ENCODE measurements around the gene SEC16A.

The SEC16A gene

GRCh38 chr9:136514022-136514714, 31.3 kb upstream of the SEC16A start:
- Histone ChIP-seq H3K4me1 (ENCODE audit: insufficient read depth, poor library complexity, severe bottlenecking) (no peaks in the 10 kb centered on the region), H3K9me3 (ENCODE audit: severe bottlenecking) (no peaks in the 10 kb centered on the region), H3K4me3 (ENCODE audit: severe bottlenecking) (no peak overlapping the region), H3K27me3 (ENCODE audit: insufficient read depth, poor library complexity, severe bottlenecking) (no peaks in the 10 kb centered on the region), H3K27ac (ENCODE audit: poor library complexity, severe bottlenecking) (no peak overlapping the region), H3K36me3 (ENCODE audit: low read depth) (peaks cover 79% of the 10 kb centered on the region)
- TF ChIP-seq, protein P1, sequence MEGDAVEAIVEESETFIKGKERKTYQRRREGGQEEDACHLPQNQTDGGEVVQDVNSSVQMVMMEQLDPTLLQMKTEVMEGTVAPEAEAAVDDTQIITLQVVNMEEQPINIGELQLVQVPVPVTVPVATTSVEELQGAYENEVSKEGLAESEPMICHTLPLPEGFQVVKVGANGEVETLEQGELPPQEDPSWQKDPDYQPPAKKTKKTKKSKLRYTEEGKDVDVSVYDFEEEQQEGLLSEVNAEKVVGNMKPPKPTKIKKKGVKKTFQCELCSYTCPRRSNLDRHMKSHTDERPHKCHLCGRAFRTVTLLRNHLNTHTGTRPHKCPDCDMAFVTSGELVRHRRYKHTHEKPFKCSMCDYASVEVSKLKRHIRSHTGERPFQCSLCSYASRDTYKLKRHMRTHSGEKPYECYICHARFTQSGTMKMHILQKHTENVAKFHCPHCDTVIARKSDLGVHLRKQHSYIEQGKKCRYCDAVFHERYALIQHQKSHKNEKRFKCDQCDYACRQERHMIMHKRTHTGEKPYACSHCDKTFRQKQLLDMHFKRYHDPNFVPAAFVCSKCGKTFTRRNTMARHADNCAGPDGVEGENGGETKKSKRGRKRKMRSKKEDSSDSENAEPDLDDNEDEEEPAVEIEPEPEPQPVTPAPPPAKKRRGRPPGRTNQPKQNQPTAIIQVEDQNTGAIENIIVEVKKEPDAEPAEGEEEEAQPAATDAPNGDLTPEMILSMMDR (IDR thresholded peaks at IDR 0.05; ENCODE audit: poor library complexity, severe bottlenecking), result no peak
- DNase-seq (ENCODE audit: low spot score) (no peak), ATAC-seq (ENCODE audit: low read depth) (no peak)

DNA sequence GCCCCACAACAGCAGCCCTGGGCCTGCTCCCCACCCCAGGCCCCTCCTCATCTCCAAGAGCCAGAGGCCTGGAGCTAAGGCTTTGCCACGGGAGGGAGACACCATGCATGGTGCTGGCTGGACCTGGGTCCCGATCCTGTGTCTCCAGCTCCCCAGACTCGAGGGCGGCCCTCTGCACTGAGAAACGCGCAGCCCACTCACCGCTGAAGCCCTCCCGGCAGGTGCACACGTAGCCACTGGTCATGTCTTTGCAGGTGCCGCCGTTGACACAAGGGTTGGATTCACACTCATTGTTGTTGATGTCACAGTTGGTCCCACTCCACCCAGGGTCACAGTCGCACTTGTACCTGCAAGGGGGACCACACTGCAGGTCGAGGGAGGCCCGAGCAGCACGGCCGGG, 30.4 kb upstream of the SEC16A start:
- no peaks in the 10 kb centered on the region for H3K9me3 ChIP-seq (ENCODE audit: severe bottlenecking)
- TF ChIP-seq, protein P1 (IDR thresholded peaks at IDR 0.05; ENCODE audit: poor library complexity, severe bottlenecking), result no peak
- H3K36me3 ChIP-seq (ENCODE audit: low read depth), result peaks cover 79% of the 10 kb centered on the region
- H3K27ac ChIP-seq (ENCODE audit: poor library complexity, severe bottlenecking), result no peak overlapping the region
- no peaks in the 10 kb centered on the region for H3K4me1 ChIP-seq (ENCODE audit: insufficient read depth, poor library complexity, severe bottlenecking)
- no peak for DNase-seq (ENCODE audit: low spot score)
- ATAC-seq (ENCODE audit: low read depth), result peak; percentile 4; the same call in 1 of the 3 replicates
- no peaks in the 10 kb centered on the region for H3K27me3 ChIP-seq (ENCODE audit: insufficient read depth, poor library complexity, severe bottlenecking)
- no peak overlapping the region for H3K4me3 ChIP-seq (ENCODE audit: severe bottlenecking)

GRCh38 chr9:136512651-136513071, 29.8 kb upstream of the SEC16A start:
- Histone ChIP-seq H3K4me3 (ENCODE audit: severe bottlenecking) (no peak overlapping the region), H3K27ac (ENCODE audit: poor library complexity, severe bottlenecking) (no peak overlapping the region), H3K4me1 (ENCODE audit: insufficient read depth, poor library complexity, severe bottlenecking) (no peaks in the 10 kb centered on the region), H3K36me3 (ENCODE audit: low read depth) (peaks cover 79% of the 10 kb centered on the region), H3K9me3 (ENCODE audit: severe bottlenecking) (no peaks in the 10 kb centered on the region), H3K27me3 (ENCODE audit: insufficient read depth, poor library complexity, severe bottlenecking) (no peaks in the 10 kb centered on the region)
- no peak for DNase-seq (ENCODE audit: low spot score)
- ATAC-seq (ENCODE audit: low read depth), result peak; percentile 40; the same call in 1 of the 3 replicates
- TF ChIP-seq, protein P1 (IDR thresholded peaks at IDR 0.05; ENCODE audit: poor library complexity, severe bottlenecking), result no peak

DNA sequence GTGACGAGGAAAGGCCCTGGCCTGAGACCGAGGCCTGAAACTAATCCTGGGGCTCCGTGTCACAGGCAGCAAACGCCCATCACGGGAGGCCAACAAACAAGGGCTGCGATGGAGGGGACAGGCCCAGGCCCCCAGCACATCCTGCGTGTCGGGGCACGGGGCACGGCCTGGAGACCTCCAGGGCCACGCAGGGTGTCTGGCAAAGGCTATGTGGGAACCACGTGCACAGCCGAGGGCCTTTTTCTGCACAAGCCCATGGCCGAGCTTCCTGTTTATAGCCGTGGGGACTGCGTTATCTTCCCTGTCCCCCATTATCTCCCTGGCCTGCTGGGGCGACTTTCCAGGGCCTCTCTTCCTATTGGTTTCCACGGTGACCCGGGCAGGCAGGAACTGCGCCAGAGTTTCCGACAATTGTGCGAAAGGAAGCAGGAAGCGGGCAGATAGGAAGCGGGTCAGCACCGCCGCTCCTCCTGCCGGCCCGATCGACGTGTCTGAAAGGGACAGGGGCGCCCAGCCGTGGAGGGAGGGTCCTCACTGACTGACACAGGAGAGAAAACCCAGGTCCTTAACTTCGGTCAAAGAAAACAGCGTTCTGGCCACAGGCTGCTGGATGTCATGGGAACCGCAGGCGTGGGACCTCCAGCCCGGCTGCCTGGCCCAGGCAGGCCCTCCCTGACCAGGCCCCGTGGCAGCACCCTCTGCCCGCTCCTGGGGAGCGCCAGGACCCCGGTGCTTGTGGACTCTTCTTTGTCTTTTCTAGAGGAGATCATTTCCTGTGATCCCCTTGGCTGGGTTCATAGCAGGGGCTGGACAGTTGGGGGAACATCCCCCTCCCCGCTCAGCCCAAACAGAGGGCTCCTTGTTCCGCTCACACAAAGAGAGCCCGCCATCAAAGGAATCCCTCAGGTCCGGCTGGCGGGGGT, 29.1 kb upstream of the SEC16A start:
- no peak for ATAC-seq (ENCODE audit: low read depth)
- TF ChIP-seq, protein P1 (IDR thresholded peaks at IDR 0.05; ENCODE audit: poor library complexity, severe bottlenecking), result no peak
- DNase-seq (ENCODE audit: low spot score), result no peak
- Histone ChIP-seq H3K36me3 (ENCODE audit: low read depth) (peaks cover 82% of the 10 kb centered on the region), H3K9me3 (ENCODE audit: severe bottlenecking) (no peaks in the 10 kb centered on the region), H3K27me3 (ENCODE audit: insufficient read depth, poor library complexity, severe bottlenecking) (no peaks in the 10 kb centered on the region), H3K4me1 (ENCODE audit: insufficient read depth, poor library complexity, severe bottlenecking) (no peaks in the 10 kb centered on the region), H3K27ac (ENCODE audit: poor library complexity, severe bottlenecking) (no peak overlapping the region), H3K4me3 (ENCODE audit: severe bottlenecking) (no peak overlapping the region)

All from RWPE2 (cell line).